Endodermal cell (in vitro differentiated cells): Measurements from ENCODE around the gene LGMN. TPM values are rescaled to one million over a fixed set of nuclear protein-coding genes. Genes with fewer than 3 reads are reported as not detected.

Experiments
- DNase-seq: peaks from one replicate; pipeline ENCODE4 v3.0.0-alpha.2; 2017
- H3K27ac ChIP-seq: 2 replicates; pipeline ENCODE4 v1.5.1; 2013; ENCODE audit warnings: mild to moderate bottlenecking, low read depth, low read length, moderate library complexity
- H3K27me3 ChIP-seq: 2 replicates; pipeline ENCODE4 v1.6.1; 2013; ENCODE audit warnings: mild to moderate bottlenecking, low read length, moderate library complexity; ENCODE audit not compliant: insufficient read depth, control insufficient read depth, poor library complexity, severe bottlenecking
- H3K36me3 ChIP-seq: 2 replicates; pipeline ENCODE4 v1.7.0; 2013; ENCODE audit warnings: mild to moderate bottlenecking, low read length, moderate library complexity; ENCODE audit not compliant: control insufficient read depth, insufficient read depth
- H3K4me1 ChIP-seq: one replicate; pipeline ENCODE4 v1.7.0; 2013; ENCODE audit warnings: low read length; ENCODE audit not compliant: control insufficient read depth, insufficient read depth
- H3K4me3 ChIP-seq: 2 replicates; pipeline ENCODE4 v1.5.1; 2013; ENCODE audit warnings: mild to moderate bottlenecking, low read length, moderate library complexity
- H3K9ac ChIP-seq: 2 replicates; pipeline ENCODE4 v1.6.1; 2013; ENCODE audit warnings: mild to moderate bottlenecking, low read length, moderate library complexity; ENCODE audit not compliant: poor library complexity, severe bottlenecking; ENCODE audit errors: extremely low read depth
- H3K9me3 ChIP-seq: 2 replicates; pipeline ENCODE4 v1.6.1; 2013; ENCODE audit warnings: mild to moderate bottlenecking, low read length, moderate library complexity; ENCODE audit not compliant: control insufficient read depth
- H3K27ac Mint-ChIP-seq: 2 replicates; pipeline ENCODE4 v1.8.0; 2020; ENCODE audit warnings: mixed read lengths
- H3K27me3 Mint-ChIP-seq: 2 replicates; pipeline ENCODE4 v1.8.0; 2021; ENCODE audit warnings: mild to moderate bottlenecking, mixed read lengths; ENCODE audit not compliant: insufficient read depth
- H3K36me3 Mint-ChIP-seq: 2 replicates; pipeline ENCODE4 v1.8.0; 2020; ENCODE audit warnings: low read depth, mixed read lengths
- H3K4me1 Mint-ChIP-seq: 2 replicates; pipeline ENCODE4 v1.8.0; 2020; ENCODE audit warnings: mixed read lengths
- H3K4me3 Mint-ChIP-seq: 2 replicates; pipeline ENCODE4 v1.8.0; 2020; ENCODE audit warnings: mild to moderate bottlenecking, moderate library complexity, mixed read lengths
- H3K9me3 Mint-ChIP-seq: 2 replicates; pipeline ENCODE4 v1.8.0; 2020; ENCODE audit warnings: mild to moderate bottlenecking, mixed read lengths
- CTCF ChIP-seq: fragments of 200-600 bp; sonication (generic); conservative IDR thresholded peaks from 2 replicates; pipeline ENCODE4 v1.5.0; 2021; ENCODE audit warnings: antibody characterized with exemption, mild to moderate bottlenecking
- WGBS, 2 experiments: methylation state at CpG; one replicate each; pipeline versions ENCODE4 v1.1.5 to v1.1.7; 2013; ENCODE audit warnings: missing lambda C conversion rate in 2 of 2, mixed read lengths in 1 of 2; ENCODE audit not compliant: insufficient coverage in 1 of 2, insufficient read length in 1 of 2; 5-methylcytosine and 5-hydroxymethylcytosine counted together
- total RNA-seq, 2 donors: library from RNA; stranded (reverse); fragmentation: NEBNext Ultra II Directional in 1 of 2; extraction: Animal tissue kit (Norgen Biotek cat#: 25700) in 1 of 2; gene quantifications; 2 replicates in 1 of 2; 3 replicates in 1 of 2; pipeline ENCODE4 v1.2.1, GENCODE V29; 2021

The LGMN gene
- total RNA-seq, 2 donors from 2014 or later: 61.4 to 87.2 TPM

GRCh38 chr14:92726135-92726932 lies 22.1 kb downstream of the LGMN start:
- Histone ChIP-seq H3K27me3 (no peaks in the 10 kb centered on the region), H3K27ac (no peak overlapping the region), H3K4me3 (no peak overlapping the region), H3K9me3 (no peaks in the 10 kb centered on the region), H3K4me1 (no peaks in the 10 kb centered on the region), H3K36me3 (peaks cover 11% of the 10 kb centered on the region), H3K9ac (no peak overlapping the region)
- H3K4me3 Mint-ChIP-seq: no peak overlapping the region
- WGBS, 2 experiments: 84 to 95% methylated on average over 3 to 12 of the region's 12 CpGs
- peaks cover 8% of the 10 kb centered on the region for H3K4me1 Mint-ChIP-seq
- H3K27ac Mint-ChIP-seq: peak overlapping the region; percentile 64
- TF ChIP-seq CTCF: no peak
- H3K9me3 Mint-ChIP-seq: peaks cover 8% of the 10 kb centered on the region
- no peak for DNase-seq
- no peaks in the 10 kb centered on the region for H3K27me3 Mint-ChIP-seq
- H3K36me3 Mint-ChIP-seq: peaks cover 49% of the 10 kb centered on the region

- Histone ChIP-seq H3K4me1 (no peaks in the 10 kb centered on the region), H3K9me3 (no peaks in the 10 kb centered on the region), H3K27ac (no peak overlapping the region), H3K36me3 (peaks cover 6% of the 10 kb centered on the region), H3K4me3 (no peak overlapping the region), H3K9ac (no peak overlapping the region), H3K27me3 (no peaks in the 10 kb centered on the region)
- no peak for DNase-seq
- Mint-ChIP-seq H3K4me3 (no peak overlapping the region), H3K27me3 (no peaks in the 10 kb centered on the region), H3K4me1 (peaks cover 8% of the 10 kb centered on the region), H3K36me3 (peaks cover 44% of the 10 kb centered on the region), H3K27ac (peak overlapping the region; percentile 53), H3K9me3 (peaks cover 8% of the 10 kb centered on the region)
- TF ChIP-seq CTCF: no peak
- 92 to 93% methylated on average over 13 to 14 of the region's 14 CpGs for WGBS, 2 experiments
These were observed 23.7 kb downstream of the LGMN start for GRCh38 chr14:92724516-92725340.

DNA sequence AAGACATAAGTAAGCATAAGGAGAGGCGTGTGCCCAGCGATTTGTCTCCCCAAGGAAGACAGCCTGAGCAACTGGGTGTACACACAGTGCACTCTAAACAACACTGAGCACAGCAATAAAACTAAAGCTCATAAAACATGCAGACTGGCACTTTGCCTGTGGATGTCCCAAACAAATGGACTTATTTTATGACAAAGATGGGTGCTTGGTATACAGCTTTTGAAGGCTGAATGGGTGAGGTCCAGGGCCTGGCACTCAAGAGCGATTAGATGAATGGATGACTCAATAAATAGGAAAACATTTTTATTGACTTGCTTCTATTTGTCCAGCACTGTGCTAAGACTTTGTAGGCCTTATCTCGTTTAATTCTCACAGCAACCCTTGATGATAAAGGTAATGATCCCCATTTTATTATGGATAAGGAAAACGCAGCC lies 28.5 kb downstream of the LGMN start:
- no peak overlapping the region for H3K27ac ChIP-seq
- H3K36me3 ChIP-seq: no peaks in the 10 kb centered on the region
- H3K27me3 ChIP-seq: no peaks in the 10 kb centered on the region
- H3K4me3 Mint-ChIP-seq: no peak overlapping the region
- H3K4me1 ChIP-seq: no peaks in the 10 kb centered on the region
- no peak overlapping the region for H3K9ac ChIP-seq
- H3K9me3 ChIP-seq: no peaks in the 10 kb centered on the region
- H3K36me3 Mint-ChIP-seq: peaks cover 35% of the 10 kb centered on the region
- H3K9me3 Mint-ChIP-seq: peaks cover 8% of the 10 kb centered on the region
- WGBS, 2 experiments: 88 to 90% methylated on average over 5 of the region's 5 CpGs
- no peak for TF ChIP-seq CTCF
- no peaks in the 10 kb centered on the region for H3K27me3 Mint-ChIP-seq
- no peak for DNase-seq
- H3K27ac Mint-ChIP-seq: no peak overlapping the region
- peaks cover 2% of the 10 kb centered on the region for H3K4me1 Mint-ChIP-seq
- no peak overlapping the region for H3K4me3 ChIP-seq
